Epithelial cell of esophagus (primary cell): ENCODE results near the gene MAST3.

Experiments
- DNase-seq: peaks from one replicate; pipeline ENCODE4 v3.0.0; 2010; ENCODE audit warnings: low read depth
- H3K4me3 ChIP-seq: 2 replicates; pipeline ENCODE4 v1.5.1; 2011; ENCODE audit warnings: mild to moderate bottlenecking, low read length, control low read depth
- CTCF ChIP-seq: IDR thresholded peaks from 2 replicates; pipeline ENCODE4 v1.5.1; 2011; ENCODE audit warnings: low read depth, mild to moderate bottlenecking, low read length, control low read depth, inconsistent platforms; ENCODE audit not compliant: insufficient read depth; ENCODE audit errors: missing control alignments

Gene MAST3

GRCh38 chr19:18150776-18151624 is 53.4 kb downstream of the MAST3 start:
- no peak overlapping the region for H3K4me3 ChIP-seq

GRCh38 chr19:18152442-18152816 is 54.9 kb downstream of the MAST3 start:
- peak overlapping the region; percentile 82 for H3K4me3 ChIP-seq
- TF ChIP-seq CTCF: peak; percentile 63
- DNase-seq: peak; percentile 92

More at GRCh38 chr19:18150776-18151624, 53.4 kb downstream of the MAST3 start:
- no peak for DNase-seq
- no peak for TF ChIP-seq CTCF

- peak within 1 kb of the TSS; percentile 82 for H3K4me3 ChIP-seq
- DNase-seq: peak; percentile 99
- no peak for TF ChIP-seq CTCF
These were observed 55.4 kb downstream of the MAST3 start, which contains the start of gene PIK3R2 for GRCh38 chr19:18152817-18153555. PIK3R2 (plus strand) TSS chr19:18153163; CDS start chr19:18155880, 2,717 bp downstream.

GRCh38 chr19:18153556-18154134 is 56.1 kb downstream of the MAST3 start:
- H3K4me3 ChIP-seq: peak overlapping the region; percentile 82
- no peak for TF ChIP-seq CTCF
- no peak for DNase-seq

- no peak overlapping the region for H3K4me3 ChIP-seq
- DNase-seq: no peak
- no peak for TF ChIP-seq CTCF
These were observed 57.8 kb downstream of the MAST3 start for GRCh38 chr19:18155095-18156087.

- TF ChIP-seq CTCF: no peak
- no peak for DNase-seq
- H3K4me3 ChIP-seq: no peak overlapping the region
These were observed 58.7 kb downstream of the MAST3 start for GRCh38 chr19:18156268-18156667.
